Stimulated activated CD8-positive, alpha-beta memory T cell treated with anti-CD3 and anti-CD28 coated beads, Interleukin-4, amount 100 ng/mL, for 1 hour (primary cell): ENCODE data around the gene RGS13.

Source experiments
- DNase-seq, 2 donors: peaks; one replicate each; pipeline ENCODE4 v3.0.0-alpha.2; 2020; ENCODE audit warnings: low read depth in 2 of 2, low spot score in 1 of 2

RGS13 gene

GRCh38 chr1:192626366-192627179 lies 9.4 kb upstream of the RGS13 start:
- no peak for DNase-seq

DNA sequence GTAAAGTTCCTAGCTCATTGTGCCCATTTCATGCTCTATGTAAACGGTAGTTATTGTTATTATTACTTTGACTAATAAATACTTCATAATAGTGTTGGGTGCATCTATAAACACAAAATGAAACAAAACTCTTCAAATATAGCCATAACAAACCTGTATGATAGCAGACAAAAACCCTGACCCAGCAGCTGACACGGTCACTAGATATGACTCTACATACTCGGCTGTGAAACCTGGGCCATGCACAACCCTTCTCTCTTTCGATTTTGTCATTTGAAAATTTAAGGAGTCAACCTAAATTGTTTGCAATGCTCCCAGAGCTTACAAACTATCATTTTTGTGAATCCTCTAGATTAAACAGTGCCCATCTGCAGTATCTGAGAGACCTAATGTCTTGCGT lies 8.0 kb upstream of the RGS13 start:
- DNase-seq: no peak

DNA sequence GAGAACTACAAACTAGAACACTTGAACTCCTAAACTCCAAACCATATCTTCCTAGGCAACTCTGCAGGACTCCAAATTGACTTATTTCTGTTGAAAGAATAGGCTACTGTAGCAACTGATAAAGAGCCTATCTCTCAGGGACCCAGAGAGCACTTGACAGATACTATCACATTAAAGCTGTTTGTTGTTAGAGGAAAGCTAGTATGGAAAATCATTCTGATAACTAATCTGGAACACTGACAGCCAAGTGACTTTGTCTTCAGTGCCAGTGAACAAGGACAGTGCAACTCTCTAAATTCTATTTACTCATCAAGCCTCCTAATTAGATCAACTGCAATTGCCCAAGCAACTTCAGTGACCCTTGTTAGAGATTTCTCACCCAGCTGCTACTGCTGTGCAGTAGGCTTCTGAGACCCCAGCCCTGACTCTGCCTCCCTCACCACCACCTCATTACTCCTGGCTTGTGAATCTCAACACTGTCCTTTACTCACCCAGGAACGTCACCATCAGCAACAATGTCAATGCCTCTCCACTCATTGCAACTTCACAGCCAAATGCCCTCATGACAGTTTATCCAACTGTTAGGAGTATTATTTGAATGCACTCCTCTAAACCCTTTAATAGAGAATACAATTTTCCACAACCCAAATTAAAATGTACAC lies 7.4 kb upstream of the RGS13 start:
- no peak for DNase-seq

DNA sequence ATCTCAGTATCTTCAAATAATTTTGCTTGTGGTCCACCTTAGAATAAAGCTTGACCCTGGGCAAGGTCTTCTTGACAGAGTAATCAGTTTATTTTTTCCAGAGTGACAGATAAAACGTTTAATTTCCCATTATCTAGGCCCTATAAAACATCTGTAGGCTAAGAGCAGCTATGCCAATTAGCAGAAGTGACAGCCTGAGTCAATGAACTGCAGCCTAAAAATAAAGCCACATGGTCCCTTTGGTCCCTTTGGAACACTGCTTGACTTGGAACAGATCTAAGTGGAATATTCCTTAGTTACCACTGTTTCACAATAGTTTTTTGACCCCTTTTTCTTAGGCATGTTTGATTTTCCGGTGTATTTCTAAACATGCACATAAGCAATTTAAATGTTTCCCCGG lies 6.3 kb upstream of the RGS13 start:
- no peak for DNase-seq

DNA sequence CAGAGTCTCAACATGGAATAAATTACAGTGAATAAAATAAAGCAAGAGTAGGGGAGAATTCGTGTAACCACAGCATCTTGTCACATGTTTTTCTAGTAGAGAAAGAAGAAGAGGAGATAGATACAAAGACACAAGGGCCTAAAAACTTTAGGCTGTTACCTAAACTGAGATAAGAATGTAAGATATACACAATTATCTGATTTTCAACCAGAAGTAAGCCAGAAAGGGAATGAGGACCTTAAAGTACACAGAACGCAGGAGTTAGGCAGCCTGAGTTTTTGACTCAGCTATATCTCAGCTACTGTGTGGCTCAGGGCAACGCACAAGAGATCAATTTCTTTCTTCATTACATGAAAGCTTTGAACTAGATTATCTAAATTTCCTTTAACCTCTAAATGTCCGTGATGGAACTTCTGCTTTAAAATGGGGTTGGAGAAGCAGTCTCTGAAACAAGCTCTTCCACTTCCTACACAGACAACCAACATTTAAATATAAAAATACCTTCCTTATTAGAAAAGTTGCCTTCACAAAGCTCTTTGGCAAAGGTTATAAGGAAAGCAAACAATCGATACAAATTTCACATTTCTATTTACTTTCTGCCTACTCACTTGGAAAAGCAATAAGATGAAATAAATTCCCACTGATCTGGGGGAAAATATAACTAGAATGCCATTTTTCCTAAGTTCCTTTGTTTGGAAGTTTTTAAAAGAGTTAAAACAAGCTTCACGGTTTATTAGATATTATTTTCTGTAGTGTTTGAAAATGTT lies 5.2 kb upstream of the RGS13 start:
- no peak for DNase-seq

DNA sequence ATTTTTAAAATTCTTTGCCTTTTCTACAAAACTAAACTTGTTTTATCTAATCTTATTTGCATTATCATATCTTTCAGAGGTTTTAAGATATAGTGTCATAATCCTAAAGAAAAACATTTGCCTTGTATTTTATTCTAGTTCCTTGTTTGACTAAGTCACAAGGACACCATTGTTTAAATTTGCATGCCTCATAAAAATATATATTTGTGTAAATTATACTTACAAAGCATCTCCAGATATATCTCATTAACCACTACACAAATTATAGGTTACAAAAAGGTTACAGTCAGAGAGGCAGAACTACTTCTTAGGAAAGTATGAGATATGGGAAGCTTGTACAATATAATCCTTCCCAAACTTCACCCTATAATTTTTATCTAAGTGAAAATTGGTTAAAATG lies 4.2 kb upstream of the RGS13 start:
- DNase-seq: no peak

GRCh38 chr1:192632188-192632587 lies 3.8 kb upstream of the RGS13 start:
- DNase-seq: no peak

- DNase-seq: no peak
Observed at GRCh38 chr1:192632641-192633532, 3.1 kb upstream of the RGS13 start.

- DNase-seq: no peak
Observed at GRCh38 chr1:192633533-192634253, 2.3 kb upstream of the RGS13 start.

- no peak for DNase-seq
Observed at GRCh38 chr1:192635041-192635440, 906 bp upstream of the RGS13 start.

DNA sequence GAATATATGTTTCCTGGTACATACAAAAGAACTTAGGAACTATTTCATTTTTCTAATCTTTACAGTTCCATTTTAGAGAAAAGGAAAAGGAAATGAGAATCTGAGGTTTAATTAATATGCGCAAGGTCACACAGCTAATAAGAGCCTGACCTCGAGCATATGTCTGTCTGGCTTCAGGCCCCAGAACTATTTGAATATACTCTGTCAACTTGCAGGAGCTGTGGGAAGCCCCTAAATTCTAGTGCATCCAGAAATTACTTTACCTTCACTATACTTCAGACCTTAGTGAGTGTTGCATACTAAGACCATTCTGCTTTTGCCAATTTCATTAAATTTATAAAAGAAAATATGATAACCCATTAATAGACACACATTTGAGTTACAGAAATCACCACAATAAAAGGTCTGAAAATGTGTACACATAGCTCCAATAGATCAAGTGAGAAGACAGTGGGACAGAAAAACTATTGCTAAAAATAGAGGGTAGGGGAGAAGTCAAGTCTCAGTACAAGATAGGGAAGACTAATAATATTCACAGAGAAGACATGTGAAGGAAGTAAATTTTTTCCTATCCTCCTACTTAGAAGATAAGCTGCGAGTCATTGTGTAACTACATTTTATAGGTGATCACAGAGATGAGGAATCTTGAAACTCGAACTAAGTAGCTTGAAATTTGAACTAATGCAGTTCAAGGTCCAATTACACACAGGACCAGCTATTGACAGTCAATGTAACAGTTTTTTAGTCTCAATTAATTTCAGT lies 3.8 kb downstream of the RGS13 start:
- no peak for DNase-seq

DNA sequence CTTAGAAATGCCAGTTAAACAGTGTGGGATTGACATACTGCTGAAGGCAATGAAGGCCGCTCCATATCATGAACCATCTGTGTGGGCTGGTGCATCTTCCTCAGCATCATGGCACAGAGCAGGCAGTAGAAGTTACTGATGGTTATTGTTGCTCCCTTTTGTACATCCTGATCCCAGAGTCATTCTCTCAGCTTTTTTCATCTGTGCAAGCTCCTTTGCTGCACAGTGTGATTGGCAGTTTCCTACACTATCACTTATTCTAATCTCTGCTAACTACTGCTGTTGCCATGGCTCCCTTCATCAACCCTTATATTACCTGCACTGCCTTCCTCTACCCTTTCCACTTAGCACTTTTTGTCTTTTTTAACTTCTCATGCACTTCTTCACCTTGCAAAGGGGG lies 16.2 kb downstream of the RGS13 start:
- no peak for DNase-seq

DNA sequence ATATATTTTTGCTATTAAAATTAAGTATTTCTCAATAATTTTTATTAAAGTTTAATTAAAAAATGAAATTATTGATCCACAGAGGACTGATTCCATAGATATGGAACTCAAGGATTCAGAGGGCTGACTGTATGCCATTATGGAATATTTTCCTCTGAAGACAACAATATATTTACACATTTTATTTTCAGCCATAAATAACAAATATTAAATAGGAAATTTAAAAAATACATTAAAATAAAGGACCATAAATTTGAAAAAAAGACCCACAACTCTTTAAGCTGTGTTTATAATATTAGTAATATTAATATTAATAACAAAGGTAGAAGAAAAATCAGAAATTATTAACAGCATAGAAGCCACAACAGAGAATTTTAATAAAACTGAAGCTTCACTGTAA lies 18.2 kb downstream of the RGS13 start:
- DNase-seq: no peak

- DNase-seq: no peak
Observed at GRCh38 chr1:192654591-192655251, 18.8 kb downstream of the RGS13 start.

GRCh38 chr1:192657760-192658159 lies 21.8 kb downstream of the RGS13 start:
- no peak for DNase-seq

GRCh38 chr1:192658255-192658654 lies 22.3 kb downstream of the RGS13 start:
- no peak for DNase-seq

DNA sequence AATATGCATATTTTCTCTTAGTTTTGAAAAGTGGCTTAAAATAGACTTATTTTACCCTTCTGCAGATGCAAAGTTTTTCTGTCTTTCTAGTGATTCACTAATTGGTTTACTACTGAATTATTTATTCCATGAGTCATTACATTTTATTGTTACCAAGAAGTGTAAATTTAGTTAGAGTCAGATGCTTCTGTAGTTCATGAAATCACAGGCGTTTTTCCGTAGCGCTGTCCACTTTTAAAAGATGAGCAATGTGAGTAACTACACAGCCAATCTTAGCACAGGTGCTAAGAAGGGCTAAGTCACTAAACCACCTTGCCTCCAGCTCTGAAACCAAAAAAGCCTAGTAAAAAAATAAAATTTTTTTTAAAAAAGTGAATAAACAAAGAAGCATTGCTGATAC lies 24.7 kb downstream of the RGS13 start:
- DNase-seq: no peak

DNA sequence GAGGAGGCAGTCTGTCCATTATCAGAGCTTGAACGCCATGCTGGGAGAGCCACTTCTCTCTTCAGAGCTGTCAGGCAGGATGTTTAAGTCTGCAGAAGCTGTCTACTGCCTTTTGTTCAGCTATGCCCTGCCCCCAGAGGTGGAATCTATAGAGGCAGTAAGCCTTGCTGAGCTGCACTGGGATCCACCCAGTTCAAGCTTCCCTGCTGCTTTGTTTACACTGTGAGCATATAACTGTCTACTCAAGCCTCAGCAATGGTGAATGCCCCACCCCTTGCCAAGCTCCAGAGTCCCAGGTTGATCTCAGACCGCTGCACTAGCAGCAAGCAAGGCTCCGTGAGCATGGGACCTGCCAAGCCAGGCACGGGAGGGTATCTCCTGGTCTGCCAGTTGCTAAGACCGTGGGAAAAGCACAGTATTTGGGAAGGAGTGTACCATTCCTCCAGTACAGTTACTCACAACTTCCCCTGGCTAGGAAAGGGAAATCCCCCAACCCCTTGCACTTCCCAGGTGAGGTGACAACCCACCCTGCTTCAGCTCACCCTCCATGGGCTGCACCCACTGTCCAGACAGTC lies 32.5 kb downstream of the RGS13 start:
- no peak for DNase-seq

- no peak for DNase-seq
Observed at GRCh38 chr1:192669174-192669573, 33.2 kb downstream of the RGS13 start.
